ENCODE data around the gene WLS. TPM values are rescaled to one million over a fixed set of nuclear protein-coding genes. Genes with fewer than 3 reads are reported as not detected.

The WLS gene
- total RNA-seq, 1 donor from 2014 or later = 123 TPM

DNA sequence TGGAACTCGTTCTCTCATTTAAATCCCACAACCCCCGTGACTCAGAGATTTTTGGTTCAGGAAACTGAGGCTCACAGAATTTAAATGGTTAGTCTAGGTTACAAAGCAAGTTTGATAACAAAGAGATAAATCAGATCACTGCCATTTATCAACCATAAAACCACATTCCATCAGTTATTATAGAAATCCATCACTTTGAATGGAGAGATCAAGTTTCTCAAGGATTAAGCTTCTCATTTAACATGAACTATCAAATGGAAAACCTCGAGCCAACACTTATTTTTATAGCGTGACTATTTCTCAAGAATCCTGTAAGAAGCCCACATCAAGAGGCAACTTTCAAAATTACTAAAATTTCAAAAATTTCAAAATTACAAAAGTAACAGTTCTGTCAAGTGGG lies 11.9 kb downstream of the WLS start:
- Mint-ChIP-seq H3K4me1 (ENCODE audit: low read depth) (peaks cover 40% of the 10 kb centered on the region), H3K36me3 (ENCODE audit: insufficient read depth) (peaks cover 1% of the 10 kb centered on the region), H3K9me3 (ENCODE audit: low read depth) (no peaks in the 10 kb centered on the region), H3K27me3 (no peaks in the 10 kb centered on the region), H3K4me3 (ENCODE audit: low read depth) (no peak overlapping the region), H3K27ac (no peak overlapping the region)
- TF ChIP-seq, protein P1, sequence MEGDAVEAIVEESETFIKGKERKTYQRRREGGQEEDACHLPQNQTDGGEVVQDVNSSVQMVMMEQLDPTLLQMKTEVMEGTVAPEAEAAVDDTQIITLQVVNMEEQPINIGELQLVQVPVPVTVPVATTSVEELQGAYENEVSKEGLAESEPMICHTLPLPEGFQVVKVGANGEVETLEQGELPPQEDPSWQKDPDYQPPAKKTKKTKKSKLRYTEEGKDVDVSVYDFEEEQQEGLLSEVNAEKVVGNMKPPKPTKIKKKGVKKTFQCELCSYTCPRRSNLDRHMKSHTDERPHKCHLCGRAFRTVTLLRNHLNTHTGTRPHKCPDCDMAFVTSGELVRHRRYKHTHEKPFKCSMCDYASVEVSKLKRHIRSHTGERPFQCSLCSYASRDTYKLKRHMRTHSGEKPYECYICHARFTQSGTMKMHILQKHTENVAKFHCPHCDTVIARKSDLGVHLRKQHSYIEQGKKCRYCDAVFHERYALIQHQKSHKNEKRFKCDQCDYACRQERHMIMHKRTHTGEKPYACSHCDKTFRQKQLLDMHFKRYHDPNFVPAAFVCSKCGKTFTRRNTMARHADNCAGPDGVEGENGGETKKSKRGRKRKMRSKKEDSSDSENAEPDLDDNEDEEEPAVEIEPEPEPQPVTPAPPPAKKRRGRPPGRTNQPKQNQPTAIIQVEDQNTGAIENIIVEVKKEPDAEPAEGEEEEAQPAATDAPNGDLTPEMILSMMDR (IDR thresholded peaks at IDR 0.05; ENCODE audit: unreplicated experiment) = no peak
- DNase-seq (ENCODE audit: low spot score, unreplicated experiment) = no peak

DNA sequence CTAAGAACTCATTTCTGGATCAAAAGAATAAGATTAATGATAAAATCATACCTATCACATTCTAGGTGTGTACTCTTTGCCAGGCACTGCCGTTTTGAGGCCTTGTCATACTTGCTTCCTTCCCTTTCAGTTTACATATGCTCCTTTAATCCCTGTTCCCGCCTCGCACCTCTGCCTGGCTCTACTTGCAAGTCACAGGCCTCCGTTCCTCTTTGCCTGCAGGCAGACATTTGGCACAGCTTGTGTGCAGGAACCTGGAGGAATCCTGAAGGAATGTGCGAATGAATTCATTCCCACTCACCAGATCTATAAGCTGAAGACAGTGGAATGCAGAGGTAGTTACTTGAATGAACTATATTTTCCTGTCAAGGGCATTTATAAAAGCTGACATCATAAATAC lies 13.8 kb downstream of the WLS start:
- no peaks in the 10 kb centered on the region for H3K27me3 Mint-ChIP-seq
- peaks cover 1% of the 10 kb centered on the region for H3K36me3 Mint-ChIP-seq (ENCODE audit: insufficient read depth)
- peaks cover 39% of the 10 kb centered on the region for H3K4me1 Mint-ChIP-seq (ENCODE audit: low read depth)
- TF ChIP-seq, protein P1 (IDR thresholded peaks at IDR 0.05; ENCODE audit: unreplicated experiment) = no peak
- DNase-seq (ENCODE audit: low spot score, unreplicated experiment) = no peak
- no peaks in the 10 kb centered on the region for H3K9me3 Mint-ChIP-seq (ENCODE audit: low read depth)
- H3K27ac Mint-ChIP-seq = peak overlapping the region; percentile 76
- H3K4me3 Mint-ChIP-seq (ENCODE audit: low read depth) = no peak overlapping the region

DNA sequence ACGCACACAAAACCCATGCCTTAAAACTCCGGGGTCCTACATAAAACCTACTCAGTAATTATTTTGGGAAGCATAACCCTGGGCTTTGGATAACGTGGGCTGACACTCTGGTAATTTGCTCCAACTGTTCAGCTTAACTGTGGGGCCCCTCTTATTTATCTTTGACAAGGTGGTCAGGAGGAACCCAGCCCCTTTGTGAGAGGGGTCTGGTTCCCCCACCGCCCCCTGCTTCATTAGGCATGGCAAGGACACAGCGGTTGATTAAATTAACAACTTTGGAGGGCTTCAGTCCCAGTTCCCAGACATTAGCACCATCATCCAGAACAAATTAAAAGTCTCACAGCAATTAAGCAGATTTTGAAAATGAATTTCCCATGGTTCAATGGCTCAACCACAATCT lies 14.7 kb downstream of the WLS start:
- no peaks in the 10 kb centered on the region for H3K9me3 Mint-ChIP-seq (ENCODE audit: low read depth)
- no peaks in the 10 kb centered on the region for H3K27me3 Mint-ChIP-seq
- peaks cover 36% of the 10 kb centered on the region for H3K4me1 Mint-ChIP-seq (ENCODE audit: low read depth)
- H3K36me3 Mint-ChIP-seq (ENCODE audit: insufficient read depth) = peaks cover 1% of the 10 kb centered on the region
- TF ChIP-seq, protein P1 (IDR thresholded peaks at IDR 0.05; ENCODE audit: unreplicated experiment) = no peak
- no peak for DNase-seq (ENCODE audit: low spot score, unreplicated experiment)
- no peak overlapping the region for H3K4me3 Mint-ChIP-seq (ENCODE audit: low read depth)
- H3K27ac Mint-ChIP-seq = no peak overlapping the region

DNA sequence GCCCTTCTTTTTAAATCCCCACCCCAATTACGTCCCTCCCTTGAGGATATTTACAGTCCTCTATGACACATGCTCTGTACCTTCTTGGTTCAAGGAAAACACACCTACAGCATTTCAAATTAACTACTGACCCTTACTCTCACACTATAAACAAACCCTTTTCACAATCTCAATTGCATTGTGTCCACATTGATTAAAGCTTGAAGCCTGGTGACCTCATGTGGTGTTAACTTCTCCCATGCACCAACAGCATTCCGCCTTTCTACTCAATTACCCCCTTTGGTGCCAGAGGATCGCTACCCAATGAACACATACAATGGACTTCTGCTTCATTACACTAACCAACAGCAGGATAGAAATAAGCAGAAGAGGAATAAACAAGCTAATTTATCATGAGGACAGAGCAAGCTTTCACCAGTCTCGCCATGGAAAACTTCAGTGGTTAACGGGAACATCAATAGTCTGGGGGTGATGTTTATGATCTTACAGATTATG lies 15.2 kb downstream of the WLS start:
- TF ChIP-seq, protein P1 (IDR thresholded peaks at IDR 0.05; ENCODE audit: unreplicated experiment) = no peak
- Mint-ChIP-seq H3K9me3 (ENCODE audit: low read depth) (no peaks in the 10 kb centered on the region), H3K27me3 (no peaks in the 10 kb centered on the region), H3K4me3 (ENCODE audit: low read depth) (no peak overlapping the region), H3K36me3 (ENCODE audit: insufficient read depth) (peaks cover 1% of the 10 kb centered on the region), H3K27ac (no peak overlapping the region), H3K4me1 (ENCODE audit: low read depth) (peaks cover 31% of the 10 kb centered on the region)
- no peak for DNase-seq (ENCODE audit: low spot score, unreplicated experiment)

DNA sequence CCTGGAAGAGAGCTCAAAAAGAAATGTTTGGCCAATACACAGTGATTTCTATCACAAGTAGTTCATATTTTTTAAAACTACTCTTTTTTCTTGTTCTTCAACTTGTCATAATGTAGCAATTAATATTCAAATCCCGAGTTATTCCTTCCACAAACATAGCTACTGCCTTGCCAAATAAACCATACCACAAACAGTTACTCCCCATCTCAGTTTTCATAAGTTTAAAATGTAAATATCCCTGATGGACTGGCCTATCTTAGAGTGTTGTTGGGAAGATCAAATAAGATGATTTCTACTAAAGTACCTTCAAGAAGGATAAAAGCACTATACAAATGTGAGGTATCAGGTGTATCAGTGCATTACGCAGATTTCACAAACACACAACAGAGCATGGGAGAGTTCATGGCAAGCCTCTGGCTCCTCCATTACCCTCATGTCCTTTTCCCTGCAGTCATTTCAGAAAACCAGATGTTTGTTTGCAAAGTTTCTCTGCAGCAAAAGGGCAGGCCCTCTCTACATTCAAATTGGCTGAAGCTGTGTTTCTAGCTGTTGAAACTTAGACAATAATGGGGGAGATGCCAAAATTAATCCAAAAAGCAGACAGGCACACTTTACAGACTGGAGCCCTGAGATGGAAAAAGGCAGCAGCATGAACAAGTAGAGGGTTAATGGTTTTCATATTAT lies 16.1 kb downstream of the WLS start:
- H3K4me3 Mint-ChIP-seq (ENCODE audit: low read depth) = no peak overlapping the region
- no peaks in the 10 kb centered on the region for H3K9me3 Mint-ChIP-seq (ENCODE audit: low read depth)
- TF ChIP-seq, protein P1 (IDR thresholded peaks at IDR 0.05; ENCODE audit: unreplicated experiment) = no peak
- no peak for DNase-seq (ENCODE audit: low spot score, unreplicated experiment)
- peaks cover 1% of the 10 kb centered on the region for H3K36me3 Mint-ChIP-seq (ENCODE audit: insufficient read depth)
- H3K27ac Mint-ChIP-seq = peak overlapping the region; percentile 3
- H3K27me3 Mint-ChIP-seq = no peaks in the 10 kb centered on the region
- H3K4me1 Mint-ChIP-seq (ENCODE audit: low read depth) = peaks cover 31% of the 10 kb centered on the region

Measured in progenitor cell of endocrine pancreas (in vitro differentiated cells).